ENCODE measurements around the gene APOBEC3G.

Gene APOBEC3G

DNA sequence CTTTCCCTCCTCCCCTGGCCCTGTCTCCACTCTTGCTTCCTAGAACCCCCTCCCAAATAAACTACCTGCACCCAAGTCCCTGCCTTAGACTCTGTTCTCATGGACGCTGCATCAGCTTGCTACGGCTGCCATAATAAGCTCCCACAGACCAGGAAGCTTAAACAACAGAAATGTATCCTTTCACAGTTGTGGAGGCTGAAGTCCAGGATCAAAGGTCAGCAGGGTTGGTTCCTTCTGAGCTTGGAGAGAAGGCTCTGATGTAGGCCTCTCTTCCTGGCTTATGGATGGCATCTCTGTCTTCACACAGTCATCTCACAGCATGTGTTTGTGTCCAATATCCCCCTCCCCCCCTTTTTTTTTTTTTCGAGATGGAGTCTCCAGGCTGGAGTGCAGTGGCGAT is 52.0 kb downstream of the APOBEC3G start:
- no peaks in the 10 kb centered on the region for H3K27me3 ChIP-seq (ENCODE audit: insufficient read depth, poor library complexity, severe bottlenecking)
- no peaks in the 10 kb centered on the region for H3K36me3 ChIP-seq (ENCODE audit: low read depth)
- H3K9me3 ChIP-seq (ENCODE audit: severe bottlenecking) = no peaks in the 10 kb centered on the region
- H3K4me3 ChIP-seq (ENCODE audit: severe bottlenecking) = no peak overlapping the region
- TF ChIP-seq, protein P1, sequence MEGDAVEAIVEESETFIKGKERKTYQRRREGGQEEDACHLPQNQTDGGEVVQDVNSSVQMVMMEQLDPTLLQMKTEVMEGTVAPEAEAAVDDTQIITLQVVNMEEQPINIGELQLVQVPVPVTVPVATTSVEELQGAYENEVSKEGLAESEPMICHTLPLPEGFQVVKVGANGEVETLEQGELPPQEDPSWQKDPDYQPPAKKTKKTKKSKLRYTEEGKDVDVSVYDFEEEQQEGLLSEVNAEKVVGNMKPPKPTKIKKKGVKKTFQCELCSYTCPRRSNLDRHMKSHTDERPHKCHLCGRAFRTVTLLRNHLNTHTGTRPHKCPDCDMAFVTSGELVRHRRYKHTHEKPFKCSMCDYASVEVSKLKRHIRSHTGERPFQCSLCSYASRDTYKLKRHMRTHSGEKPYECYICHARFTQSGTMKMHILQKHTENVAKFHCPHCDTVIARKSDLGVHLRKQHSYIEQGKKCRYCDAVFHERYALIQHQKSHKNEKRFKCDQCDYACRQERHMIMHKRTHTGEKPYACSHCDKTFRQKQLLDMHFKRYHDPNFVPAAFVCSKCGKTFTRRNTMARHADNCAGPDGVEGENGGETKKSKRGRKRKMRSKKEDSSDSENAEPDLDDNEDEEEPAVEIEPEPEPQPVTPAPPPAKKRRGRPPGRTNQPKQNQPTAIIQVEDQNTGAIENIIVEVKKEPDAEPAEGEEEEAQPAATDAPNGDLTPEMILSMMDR (IDR thresholded peaks at IDR 0.05; ENCODE audit: poor library complexity, severe bottlenecking) = no peak
- H3K4me1 ChIP-seq (ENCODE audit: insufficient read depth, poor library complexity, severe bottlenecking) = no peaks in the 10 kb centered on the region
- ATAC-seq (ENCODE audit: low read depth) = no peak
- H3K27ac ChIP-seq (ENCODE audit: poor library complexity, severe bottlenecking) = no peak overlapping the region
- no peak for DNase-seq (ENCODE audit: low spot score)

DNA sequence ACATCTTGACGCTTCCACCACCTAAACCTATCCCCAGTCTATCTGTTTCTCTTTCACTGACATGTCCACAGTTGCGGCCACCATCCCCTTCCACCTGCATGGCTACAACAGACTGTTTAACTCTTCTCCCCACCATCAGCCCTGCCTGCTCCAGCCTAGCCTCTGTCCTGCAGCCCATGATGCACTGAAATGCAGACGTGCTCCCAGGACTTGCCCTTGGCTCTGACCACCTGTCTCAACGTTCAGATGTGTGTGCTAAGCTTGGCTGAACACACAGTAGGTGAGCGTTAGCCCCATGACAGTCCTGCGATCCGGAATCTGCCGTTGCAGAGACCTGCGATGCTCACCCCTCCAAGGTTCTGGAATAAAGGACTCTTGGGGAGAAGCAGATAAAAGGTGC is 52.7 kb downstream of the APOBEC3G start:
- DNase-seq (ENCODE audit: low spot score) (no peak), ATAC-seq (ENCODE audit: low read depth) (no peak)
- H3K4me3 ChIP-seq (ENCODE audit: severe bottlenecking) = no peak overlapping the region
- TF ChIP-seq, protein P1 (IDR thresholded peaks at IDR 0.05; ENCODE audit: poor library complexity, severe bottlenecking) = no peak
- H3K9me3 ChIP-seq (ENCODE audit: severe bottlenecking) = no peaks in the 10 kb centered on the region
- no peaks in the 10 kb centered on the region for H3K4me1 ChIP-seq (ENCODE audit: insufficient read depth, poor library complexity, severe bottlenecking)
- H3K27me3 ChIP-seq (ENCODE audit: insufficient read depth, poor library complexity, severe bottlenecking) = no peaks in the 10 kb centered on the region
- H3K36me3 ChIP-seq (ENCODE audit: low read depth) = no peaks in the 10 kb centered on the region
- H3K27ac ChIP-seq (ENCODE audit: poor library complexity, severe bottlenecking) = no peak overlapping the region

DNA sequence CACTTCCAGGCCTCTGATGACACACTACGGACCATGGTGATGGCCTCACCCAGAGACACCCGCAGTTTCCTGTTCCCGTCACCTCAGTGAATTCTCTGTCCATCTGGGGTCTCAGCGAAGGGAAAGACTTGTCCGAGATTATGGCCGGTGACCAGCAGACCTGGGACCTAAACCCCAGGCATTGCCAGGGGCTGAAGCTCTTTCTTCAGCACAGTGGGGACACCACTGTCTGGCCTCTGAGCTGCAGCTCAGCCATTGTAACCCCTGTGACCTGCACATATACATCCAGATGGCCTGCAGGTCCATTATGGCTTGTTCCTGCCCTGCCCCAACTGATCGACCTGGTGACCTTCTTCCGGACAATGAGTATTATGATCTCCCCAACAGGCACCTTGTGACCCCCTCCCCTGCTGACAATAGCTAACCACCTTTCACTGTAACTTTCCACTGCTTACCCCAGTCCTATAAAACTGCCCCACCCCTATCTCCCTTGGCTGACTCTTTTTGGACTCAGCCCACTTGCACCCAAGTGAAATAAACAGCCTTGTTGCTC is 53.2 kb downstream of the APOBEC3G start:
- Histone ChIP-seq H3K4me1 (ENCODE audit: insufficient read depth, poor library complexity, severe bottlenecking) (no peaks in the 10 kb centered on the region), H3K27me3 (ENCODE audit: insufficient read depth, poor library complexity, severe bottlenecking) (no peaks in the 10 kb centered on the region), H3K4me3 (ENCODE audit: severe bottlenecking) (no peak overlapping the region), H3K36me3 (ENCODE audit: low read depth) (no peaks in the 10 kb centered on the region), H3K27ac (ENCODE audit: poor library complexity, severe bottlenecking) (no peak overlapping the region), H3K9me3 (ENCODE audit: severe bottlenecking) (no peaks in the 10 kb centered on the region)
- TF ChIP-seq, protein P1 (IDR thresholded peaks at IDR 0.05; ENCODE audit: poor library complexity, severe bottlenecking) = no peak
- no peak for DNase-seq (ENCODE audit: low spot score)
- no peak for ATAC-seq (ENCODE audit: low read depth)

DNA sequence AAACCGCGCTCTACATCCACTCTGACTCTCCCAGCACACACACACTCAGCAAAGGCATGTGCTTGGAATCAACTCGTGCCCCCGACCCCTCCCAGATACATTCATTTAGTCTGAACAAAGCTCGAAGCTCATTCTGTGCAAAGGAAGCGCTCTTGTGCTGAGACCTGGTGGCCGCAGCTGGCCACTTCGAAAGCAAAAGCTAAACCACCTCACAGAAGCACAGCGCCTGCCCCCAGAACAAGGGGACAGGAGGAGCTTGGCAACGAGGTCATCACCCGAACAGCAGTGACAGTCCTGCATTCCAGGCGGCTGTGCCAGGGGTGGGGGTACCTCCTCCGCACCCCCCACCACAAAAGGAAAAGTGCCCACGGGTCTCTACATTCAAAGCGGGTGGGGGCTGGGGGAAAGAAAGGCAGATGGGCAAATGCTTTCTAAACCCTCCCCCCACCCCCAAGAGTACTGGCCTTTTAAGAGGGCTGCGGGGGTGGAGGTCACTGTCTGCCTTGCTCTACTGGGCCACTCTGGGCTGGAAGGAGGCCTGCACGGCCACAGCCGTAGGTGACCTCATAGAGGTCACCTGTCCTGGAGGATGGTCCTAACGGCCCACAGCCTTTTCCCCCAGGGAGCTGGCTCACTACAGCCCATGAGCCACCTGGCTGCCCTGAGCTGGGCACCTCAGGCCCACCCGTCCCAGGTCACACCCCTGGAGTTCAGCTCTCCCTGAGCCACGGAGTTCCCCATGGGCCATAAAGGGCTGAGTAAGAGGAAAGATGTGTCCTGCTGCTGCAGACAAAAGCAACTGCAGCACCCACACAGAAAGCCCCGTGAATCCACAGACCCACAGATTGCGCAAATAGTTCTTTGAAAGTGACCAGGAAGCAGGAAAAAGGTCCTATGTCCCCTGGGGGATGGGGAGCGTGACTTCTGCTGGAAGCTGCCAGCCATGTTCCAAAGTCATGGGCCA is 54.1 kb downstream of the APOBEC3G start:
- no peak for ATAC-seq (ENCODE audit: low read depth)
- no peak overlapping the region for H3K4me3 ChIP-seq (ENCODE audit: severe bottlenecking)
- no peak for DNase-seq (ENCODE audit: low spot score)
- no peaks in the 10 kb centered on the region for H3K27me3 ChIP-seq (ENCODE audit: insufficient read depth, poor library complexity, severe bottlenecking)
- TF ChIP-seq, protein P1 (IDR thresholded peaks at IDR 0.05; ENCODE audit: poor library complexity, severe bottlenecking) = no peak
- H3K9me3 ChIP-seq (ENCODE audit: severe bottlenecking) = no peaks in the 10 kb centered on the region
- no peak overlapping the region for H3K27ac ChIP-seq (ENCODE audit: poor library complexity, severe bottlenecking)
- H3K4me1 ChIP-seq (ENCODE audit: insufficient read depth, poor library complexity, severe bottlenecking) = no peaks in the 10 kb centered on the region
- H3K36me3 ChIP-seq (ENCODE audit: low read depth) = no peaks in the 10 kb centered on the region

DNA sequence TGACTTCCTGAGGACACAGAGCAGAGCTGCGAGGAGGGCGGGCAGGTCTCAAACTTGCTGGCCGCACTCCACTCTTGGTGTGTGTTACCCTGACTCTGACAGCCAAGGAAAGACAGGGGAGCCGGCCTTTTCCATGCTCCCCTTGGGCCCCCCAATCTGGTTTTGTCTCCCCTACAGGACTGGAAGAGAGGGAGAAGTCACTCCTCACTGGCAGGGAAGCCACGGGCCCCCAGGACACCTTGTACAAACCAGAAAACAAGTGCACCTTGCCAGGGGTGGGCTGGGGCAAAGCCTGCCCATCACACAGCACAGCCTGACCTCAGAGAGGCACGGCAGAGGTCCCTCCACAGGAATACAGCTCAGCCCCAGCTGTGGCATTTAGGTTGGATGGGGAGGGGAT is 55.2 kb downstream of the APOBEC3G start:
- no peaks in the 10 kb centered on the region for H3K27me3 ChIP-seq (ENCODE audit: insufficient read depth, poor library complexity, severe bottlenecking)
- TF ChIP-seq, protein P1 (IDR thresholded peaks at IDR 0.05; ENCODE audit: poor library complexity, severe bottlenecking) = no peak
- no peak for DNase-seq (ENCODE audit: low spot score)
- no peak overlapping the region for H3K4me3 ChIP-seq (ENCODE audit: severe bottlenecking)
- H3K36me3 ChIP-seq (ENCODE audit: low read depth) = no peaks in the 10 kb centered on the region
- ATAC-seq (ENCODE audit: low read depth) = no peak
- no peak overlapping the region for H3K27ac ChIP-seq (ENCODE audit: poor library complexity, severe bottlenecking)
- H3K9me3 ChIP-seq (ENCODE audit: severe bottlenecking) = no peaks in the 10 kb centered on the region
- no peaks in the 10 kb centered on the region for H3K4me1 ChIP-seq (ENCODE audit: insufficient read depth, poor library complexity, severe bottlenecking)

Data from RWPE2 (cell line).